Osteocyte (in vitro differentiated cells): ENCODE results near the gene SAT1. TPM values are rescaled to one million over a fixed set of nuclear protein-coding genes. Genes with fewer than 3 reads are reported as not detected.

ENCODE experiments used
- DNase-seq: peaks from one replicate; pipeline ENCODE4 v3.0.0; 2021; ENCODE audit warnings: mixed read lengths; ENCODE audit not compliant: unreplicated experiment; ENCODE audit errors: extremely low spot score
- H3K27ac Mint-ChIP-seq: one replicate; pipeline ENCODE4 v1.8.0; 2021; ENCODE audit warnings: mild to moderate bottlenecking, mixed read lengths; ENCODE audit not compliant: unreplicated experiment
- H3K27me3 Mint-ChIP-seq: one replicate; pipeline ENCODE4 v1.8.0; 2021; ENCODE audit warnings: mixed read lengths; ENCODE audit not compliant: unreplicated experiment
- H3K36me3 Mint-ChIP-seq: one replicate; pipeline ENCODE4 v1.8.0; 2021; ENCODE audit warnings: mixed read lengths; ENCODE audit not compliant: unreplicated experiment
- H3K4me1 Mint-ChIP-seq: one replicate; pipeline ENCODE4 v1.8.0; 2021; ENCODE audit warnings: mixed read lengths; ENCODE audit not compliant: unreplicated experiment
- H3K4me3 Mint-ChIP-seq: one replicate; pipeline ENCODE4 v1.8.0; 2021; ENCODE audit warnings: mild to moderate bottlenecking, moderate library complexity, mixed read lengths; ENCODE audit not compliant: unreplicated experiment
- H3K9me3 Mint-ChIP-seq: one replicate; pipeline ENCODE4 v1.8.0; 2021; ENCODE audit warnings: mixed read lengths; ENCODE audit not compliant: unreplicated experiment
- CTCF ChIP-seq: fragments of 200-600 bp; sonication (generic); IDR thresholded peaks from 2 replicates; pipeline ENCODE4 v1.5.0; 2021; ENCODE audit warnings: antibody characterized with exemption, mild to moderate bottlenecking, moderate library complexity
- total RNA-seq: library from RNA; stranded (reverse); gene quantifications from 2 replicates; pipeline ENCODE4 v1.2.1, GENCODE V29; 2021

Gene SAT1
- total RNA-seq, 1 donor from 2014 or later: 234 TPM

- Mint-ChIP-seq H3K36me3 (no peaks in the 10 kb centered on the region), H3K4me3 (no peak overlapping the region), H3K27me3 (no peaks in the 10 kb centered on the region), H3K4me1 (peaks cover 4% of the 10 kb centered on the region), H3K9me3 (no peaks in the 10 kb centered on the region), H3K27ac (peak overlapping the region; percentile 52)
- DNase-seq: no peak
- TF ChIP-seq CTCF: no peak
Measured at GRCh38 chrX:23773601-23774175, 9.3 kb upstream of the SAT1 start.

GRCh38 chrX:23776363-23776762 lies 6.6 kb upstream of the SAT1 start:
- H3K4me3 Mint-ChIP-seq: no peak overlapping the region
- no peak overlapping the region for H3K27ac Mint-ChIP-seq
- no peaks in the 10 kb centered on the region for H3K27me3 Mint-ChIP-seq
- H3K4me1 Mint-ChIP-seq: peaks cover 17% of the 10 kb centered on the region
- DNase-seq: no peak
- H3K9me3 Mint-ChIP-seq: no peaks in the 10 kb centered on the region
- H3K36me3 Mint-ChIP-seq: no peaks in the 10 kb centered on the region
- TF ChIP-seq CTCF: no peak

GRCh38 chrX:23779025-23779424 lies 3.9 kb upstream of the SAT1 start:
- H3K36me3 Mint-ChIP-seq: peaks cover 2% of the 10 kb centered on the region
- no peak for TF ChIP-seq CTCF
- H3K4me3 Mint-ChIP-seq: no peak overlapping the region
- H3K4me1 Mint-ChIP-seq: peaks cover 31% of the 10 kb centered on the region
- no peaks in the 10 kb centered on the region for H3K27me3 Mint-ChIP-seq
- DNase-seq: no peak
- peak overlapping the region; percentile 95 for H3K27ac Mint-ChIP-seq
- no peaks in the 10 kb centered on the region for H3K9me3 Mint-ChIP-seq

GRCh38 chrX:23782455-23782854 lies 518 bp upstream of the SAT1 start:
- no peak for TF ChIP-seq CTCF
- H3K36me3 Mint-ChIP-seq: peaks cover 27% of the 10 kb centered on the region
- H3K4me1 Mint-ChIP-seq: peaks cover 51% of the 10 kb centered on the region
- no peak for DNase-seq
- H3K27me3 Mint-ChIP-seq: no peaks in the 10 kb centered on the region
- peak overlapping the region; percentile 94 for H3K4me3 Mint-ChIP-seq
- H3K27ac Mint-ChIP-seq: peak overlapping the region; percentile 93
- H3K9me3 Mint-ChIP-seq: no peaks in the 10 kb centered on the region

- no peaks in the 10 kb centered on the region for H3K9me3 Mint-ChIP-seq
- H3K4me3 Mint-ChIP-seq: peak overlapping the region; percentile 94
- peaks cover 52% of the 10 kb centered on the region for H3K4me1 Mint-ChIP-seq
- no peaks in the 10 kb centered on the region for H3K27me3 Mint-ChIP-seq
- H3K36me3 Mint-ChIP-seq: peaks cover 27% of the 10 kb centered on the region
- peak overlapping the region; percentile 93 for H3K27ac Mint-ChIP-seq
- DNase-seq: no peak
- no peak for TF ChIP-seq CTCF
Measured at GRCh38 chrX:23783589-23784469, 856 bp downstream of the SAT1 start.
